ENCODE results near the gene EPB42. TPM values are rescaled to one million over a fixed set of nuclear protein-coding genes. Genes with fewer than 3 reads are reported as not detected.

Gene EPB42
- polyA plus RNA-seq, 3 donors, result 0.08 to 0.13 TPM; not detected in 1

DNA sequence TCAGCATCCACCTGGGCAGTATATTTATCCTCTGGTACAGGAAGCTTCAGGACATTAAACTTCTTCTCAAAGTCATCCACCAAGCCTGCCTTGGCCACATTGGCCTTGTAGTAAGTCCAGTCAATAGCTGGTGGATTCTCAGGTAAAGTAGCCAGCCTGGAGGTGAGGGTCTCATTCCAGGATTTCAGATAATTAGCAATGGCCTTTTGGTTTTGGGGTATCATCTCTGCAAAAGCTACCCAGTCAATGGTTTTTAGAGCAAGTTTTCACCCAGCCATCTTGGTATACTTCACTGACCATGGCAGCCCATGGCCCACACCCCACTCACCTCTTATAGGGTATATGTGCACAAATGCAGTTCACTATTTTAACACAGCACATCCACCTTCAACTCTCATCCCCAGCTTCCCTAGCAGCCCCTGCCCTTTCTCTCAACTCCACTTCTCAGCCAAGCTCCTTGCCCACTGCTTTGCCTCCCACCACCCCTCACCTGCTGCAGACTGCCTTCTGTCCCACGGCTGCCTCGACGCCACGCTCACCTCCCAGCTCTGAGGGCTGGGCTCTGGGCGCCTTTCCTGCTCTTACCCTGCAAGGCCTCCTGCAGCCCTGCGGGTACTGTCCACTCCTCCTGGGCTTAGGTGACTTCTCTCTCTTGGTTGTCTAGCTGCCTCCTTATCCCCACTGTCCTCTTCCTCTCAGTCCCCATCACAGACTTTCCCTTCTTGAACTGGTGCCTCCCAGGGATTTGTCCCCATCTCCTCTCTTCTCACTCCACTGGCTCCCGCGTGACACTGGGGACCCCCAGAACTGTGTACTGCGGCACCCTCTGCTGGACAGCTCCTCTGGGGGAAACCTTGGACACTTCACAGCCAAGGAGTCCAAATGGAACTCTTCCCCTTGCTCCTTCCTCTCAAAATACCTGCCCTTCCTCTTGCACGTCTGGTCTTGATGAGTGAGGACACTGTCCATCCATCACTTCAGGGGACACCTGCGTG lies 47.6 kb upstream of the EPB42 start:
- H3K27ac ChIP-seq (ENCODE audit: low read depth in 1 of 2, low read length in 2 of 2), result no peak overlapping the region

DNA sequence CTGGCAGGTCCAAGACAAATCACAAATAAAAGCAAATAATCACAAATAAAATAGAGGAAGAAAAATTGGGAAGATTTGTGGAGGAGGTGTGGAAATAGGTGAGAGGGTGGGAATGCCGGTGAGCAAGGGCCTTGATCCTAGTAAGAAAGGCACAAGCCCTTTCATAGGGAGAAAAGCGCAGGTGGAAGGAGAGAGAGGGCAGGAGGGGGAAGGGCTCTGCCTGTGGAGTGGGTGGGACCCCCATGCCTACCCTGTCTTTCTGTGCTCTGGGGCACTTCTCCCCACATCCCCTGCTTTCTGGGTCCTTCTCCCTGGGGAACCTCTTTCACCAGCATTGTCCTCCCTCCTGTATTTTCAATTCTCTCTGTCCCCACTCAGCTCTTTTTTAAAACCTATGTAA lies 46.6 kb upstream of the EPB42 start:
- Histone ChIP-seq H3K4me1 (ENCODE audit: control insufficient read depth in 1 of 2, insufficient read depth in 2 of 2, low read length in 2 of 2) (peaks cover 0 to 4% of the 10 kb centered on the region in 2 donors), H3K27ac (ENCODE audit: low read depth in 1 of 2, low read length in 2 of 2) (no peak overlapping the region), H3K27me3 (ENCODE audit: control insufficient read depth in 2 of 2, insufficient read depth in 2 of 2, low read length in 2 of 2) (peaks cover 0 to 2% of the 10 kb centered on the region in 2 donors), H3K9ac (ENCODE audit: insufficient read depth, low read length, poor library complexity, severe bottlenecking) (no peak overlapping the region), H3K4me2 (replicated peaks; ENCODE audit: extremely low read depth, low read length, poor library complexity, severe bottlenecking) (no peak overlapping the region), H3K4me3 (replicated peaks in 1 of 3; ENCODE audit: low read depth in 2 of 3, low read length in 3 of 3) (no peak overlapping the region), H4K20me1 (ENCODE audit: insufficient read depth, low read length) (no peaks in the 10 kb centered on the region), H3K36me3 (replicated peaks in 1 of 2; ENCODE audit: control insufficient read depth in 1 of 2, insufficient read depth in 2 of 2, low read length in 2 of 2) (no peaks in the 10 kb centered on the region), H2AFZ (ENCODE audit: insufficient read depth, low read depth, low read length, poor library complexity, severe bottlenecking) (no peak overlapping the region), H3K9me3 (replicated peaks in 1 of 2; ENCODE audit: control insufficient read depth in 1 of 2, insufficient read depth in 1 of 2, low read length in 2 of 2) (no peaks in the 10 kb centered on the region), H3K79me2 (ENCODE audit: insufficient read depth, low read length) (no peaks in the 10 kb centered on the region)
- peaks cover 6 to 16% (median 14%) of the 10 kb centered on the region in 3 donors for H3K27me3 Mint-ChIP-seq (ENCODE audit: low read depth in 3 of 3)
- no peak overlapping the region for H3K27ac Mint-ChIP-seq
- peaks cover 6% of the 10 kb centered on the region for H3K4me1 Mint-ChIP-seq
- intact Hi-C loops (cut with micrococcal nuclease), result no loop called here
- TF ChIP-seq, protein P1, sequence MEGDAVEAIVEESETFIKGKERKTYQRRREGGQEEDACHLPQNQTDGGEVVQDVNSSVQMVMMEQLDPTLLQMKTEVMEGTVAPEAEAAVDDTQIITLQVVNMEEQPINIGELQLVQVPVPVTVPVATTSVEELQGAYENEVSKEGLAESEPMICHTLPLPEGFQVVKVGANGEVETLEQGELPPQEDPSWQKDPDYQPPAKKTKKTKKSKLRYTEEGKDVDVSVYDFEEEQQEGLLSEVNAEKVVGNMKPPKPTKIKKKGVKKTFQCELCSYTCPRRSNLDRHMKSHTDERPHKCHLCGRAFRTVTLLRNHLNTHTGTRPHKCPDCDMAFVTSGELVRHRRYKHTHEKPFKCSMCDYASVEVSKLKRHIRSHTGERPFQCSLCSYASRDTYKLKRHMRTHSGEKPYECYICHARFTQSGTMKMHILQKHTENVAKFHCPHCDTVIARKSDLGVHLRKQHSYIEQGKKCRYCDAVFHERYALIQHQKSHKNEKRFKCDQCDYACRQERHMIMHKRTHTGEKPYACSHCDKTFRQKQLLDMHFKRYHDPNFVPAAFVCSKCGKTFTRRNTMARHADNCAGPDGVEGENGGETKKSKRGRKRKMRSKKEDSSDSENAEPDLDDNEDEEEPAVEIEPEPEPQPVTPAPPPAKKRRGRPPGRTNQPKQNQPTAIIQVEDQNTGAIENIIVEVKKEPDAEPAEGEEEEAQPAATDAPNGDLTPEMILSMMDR (IDR thresholded peaks at IDR 0.05), result no peak
- no peak overlapping the region for H3K4me3 Mint-ChIP-seq
- peaks cover 0 to 7% (median 3%) of the 10 kb centered on the region in 7 donors for H3K9me3 Mint-ChIP-seq
- no peaks in the 10 kb centered on the region for H3K36me3 Mint-ChIP-seq
- WGBS (ENCODE audit: insufficient coverage), result no CpG with 5 or more reads among the region's 2 CpGs
- no peak for DNase-seq

More for the DNA sequence above, 47.6 kb upstream of the EPB42 start:
- Histone ChIP-seq H2AFZ (ENCODE audit: insufficient read depth, low read depth, low read length, poor library complexity, severe bottlenecking) (no peak overlapping the region), H3K4me2 (replicated peaks; ENCODE audit: extremely low read depth, low read length, poor library complexity, severe bottlenecking) (no peak overlapping the region), H3K4me1 (ENCODE audit: control insufficient read depth in 1 of 2, insufficient read depth in 2 of 2, low read length in 2 of 2) (peaks cover 0 to 4% of the 10 kb centered on the region in 2 donors), H3K27me3 (ENCODE audit: control insufficient read depth in 2 of 2, insufficient read depth in 2 of 2, low read length in 2 of 2) (peaks cover 0 to 2% of the 10 kb centered on the region in 2 donors), H3K36me3 (replicated peaks in 1 of 2; ENCODE audit: control insufficient read depth in 1 of 2, insufficient read depth in 2 of 2, low read length in 2 of 2) (no peaks in the 10 kb centered on the region), H3K4me3 (replicated peaks in 1 of 3; ENCODE audit: low read depth in 2 of 3, low read length in 3 of 3) (no peak overlapping the region), H4K20me1 (ENCODE audit: insufficient read depth, low read length) (no peaks in the 10 kb centered on the region), H3K79me2 (ENCODE audit: insufficient read depth, low read length) (no peaks in the 10 kb centered on the region), H3K9me3 (replicated peaks in 1 of 2; ENCODE audit: control insufficient read depth in 1 of 2, insufficient read depth in 1 of 2, low read length in 2 of 2) (no peaks in the 10 kb centered on the region), H3K9ac (ENCODE audit: insufficient read depth, low read length, poor library complexity, severe bottlenecking) (no peak overlapping the region)
- Mint-ChIP-seq H3K27me3 (ENCODE audit: low read depth in 3 of 3) (peaks cover 6 to 16% (median 14%) of the 10 kb centered on the region in 3 donors), H3K4me1 (peaks cover 6% of the 10 kb centered on the region), H3K4me3 (no peak overlapping the region), H3K9me3 (peaks cover 0 to 7% (median 3%) of the 10 kb centered on the region in 7 donors), H3K27ac (no peak overlapping the region), H3K36me3 (no peaks in the 10 kb centered on the region)
- TF ChIP-seq, protein P1 (IDR thresholded peaks at IDR 0.05), result no peak
- intact Hi-C loops (cut with micrococcal nuclease), result no loop called here
- DNase-seq, result no peak
- 52% methylated on average over 11 of the region's 11 CpGs for WGBS (ENCODE audit: insufficient coverage)
